OCI-LY1 (cell line): Measurements from ENCODE around the gene SGCD.

Experiments used
- H2AFZ ChIP-seq: fragments of 200-600 bp; sonication (generic), shearing (Covaris generic); 2 replicates; pipeline ENCODE4 v1.6.0; 2014; ENCODE audit warnings: antibody characterized with exemption, mild to moderate bottlenecking, low read length
- H3F3A ChIP-seq: fragments of 200-600 bp; sonication (generic), shearing (Covaris generic); 2 replicates; pipeline ENCODE4 v1.6.0; 2014; ENCODE audit warnings: mild to moderate bottlenecking, antibody characterized with exemption, low read length, moderate library complexity; ENCODE audit not compliant: insufficient read depth
- H3K27ac ChIP-seq: fragments of 200-600 bp; sonication (generic); 2 replicates; pipeline ENCODE4 v1.5.1; 2014; ENCODE audit warnings: low read length, mixed run types, mild to moderate bottlenecking, low read depth; ENCODE audit not compliant: poor library complexity, severe bottlenecking
- H3K27me3 ChIP-seq: fragments of 200-600 bp; sonication (generic); 2 replicates; pipeline ENCODE4 v1.6.0; 2014; ENCODE audit warnings: antibody characterized with exemption, mild to moderate bottlenecking, low read length, moderate library complexity; ENCODE audit not compliant: insufficient read depth
- H3K36me3 ChIP-seq: fragments of 200-600 bp; sonication (generic); 2 replicates; pipeline ENCODE4 v1.6.1; 2014; ENCODE audit warnings: mild to moderate bottlenecking, antibody characterized with exemption, low read length, moderate library complexity, mixed read lengths; ENCODE audit not compliant: insufficient read depth
- H3K4me1 ChIP-seq: fragments of 200-600 bp; sonication (generic); 2 replicates; pipeline ENCODE4 v1.5.1; 2014; ENCODE audit warnings: mild to moderate bottlenecking, low read length, moderate library complexity; ENCODE audit not compliant: insufficient read depth, severe bottlenecking
- H3K4me2 ChIP-seq: fragments of 200-600 bp; sonication (generic), shearing (Covaris generic); 2 replicates; pipeline ENCODE4 v1.6.1; 2014; ENCODE audit warnings: low read length
- H3K4me3 ChIP-seq: fragments of 200-600 bp; sonication (generic); 2 replicates; pipeline ENCODE4 v1.5.1; 2014; ENCODE audit warnings: low read length, low read depth, mild to moderate bottlenecking, mixed read lengths; ENCODE audit not compliant: poor library complexity, severe bottlenecking
- H3K79me2 ChIP-seq: fragments of 200-600 bp; shearing (Covaris generic); 2 replicates; pipeline ENCODE4 v1.6.1; 2016; ENCODE audit warnings: mixed run types, low read length, mixed read lengths; ENCODE audit not compliant: insufficient read depth
- H3K9ac ChIP-seq: fragments of 200-600 bp; sonication (generic), shearing (Covaris generic); 2 replicates; pipeline ENCODE4 v1.6.1; 2014; ENCODE audit warnings: mild to moderate bottlenecking, low read length, mixed read lengths
- H3K9me2 ChIP-seq: fragments of 200-600 bp; sonication (generic), shearing (Covaris generic); 2 replicates; pipeline ENCODE4 v1.6.1; 2014; ENCODE audit warnings: low read depth, mild to moderate bottlenecking, low read length, mixed read lengths
- H3K9me3 ChIP-seq: fragments of 200-600 bp; shearing (Covaris generic); 2 replicates; pipeline ENCODE4 v1.6.1; 2014; ENCODE audit warnings: low read length, mixed read lengths
- H4K20me1 ChIP-seq: fragments of 200-600 bp; sonication (generic), shearing (Covaris generic); 2 replicates; pipeline ENCODE4 v1.6.0; 2016; ENCODE audit warnings: mild to moderate bottlenecking, low read length; ENCODE audit not compliant: insufficient read depth
- EZH2 ChIP-seq: fragments of 200-600 bp; sonication (generic), shearing (Covaris generic); IDR thresholded peaks from 2 replicates; pipeline ENCODE4 v1.8.0; 2017; ENCODE audit warnings: borderline replicate concordance, mixed run types, mild to moderate bottlenecking, antibody characterized with exemption, low read length, moderate library complexity, mixed read lengths
- TF ChIP-seq, protein P1 (sequence below): fragments of 200-600 bp; sonication (generic), shearing (Covaris generic); IDR thresholded peaks from 2 replicates; pipeline ENCODE4 v1.5.1; 2017; ENCODE audit warnings: mild to moderate bottlenecking, antibody characterized with exemption, low read length, moderate library complexity, mixed read lengths

The SGCD gene

DNA sequence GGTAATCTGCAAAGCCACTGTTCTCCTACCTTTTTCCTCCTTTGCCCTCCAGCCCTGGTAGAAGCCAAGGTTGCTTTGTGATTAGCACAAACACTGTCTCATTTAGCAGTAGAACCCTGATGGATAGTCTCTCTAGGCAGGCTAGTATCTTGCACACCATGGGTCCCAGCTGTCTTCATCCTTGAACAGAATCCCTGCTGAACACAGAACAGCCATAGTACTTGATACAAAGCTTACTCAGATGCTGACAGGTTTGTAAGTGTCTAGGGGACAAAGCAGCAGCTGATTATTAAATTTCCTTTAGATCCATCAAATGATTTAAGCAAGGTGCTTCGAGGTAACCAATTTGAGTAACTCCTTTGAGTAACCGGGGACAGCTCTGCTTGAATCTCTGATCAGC lies 359.4 kb downstream of the SGCD start:
- Histone ChIP-seq H3K36me3 (no peaks in the 10 kb centered on the region), H2AFZ (no peak overlapping the region), H3K4me3 (no peak overlapping the region), H3K4me1 (no peaks in the 10 kb centered on the region), H3K9me3 (no peaks in the 10 kb centered on the region), H3K27me3 (no peaks in the 10 kb centered on the region), H3F3A (no peaks in the 10 kb centered on the region), H4K20me1 (no peaks in the 10 kb centered on the region), H3K9ac (no peak overlapping the region), H3K9me2 (no peaks in the 10 kb centered on the region), H3K4me2 (no peak overlapping the region), H3K27ac (no peak overlapping the region), H3K79me2 (no peaks in the 10 kb centered on the region)
- TF ChIP-seq, protein P1, sequence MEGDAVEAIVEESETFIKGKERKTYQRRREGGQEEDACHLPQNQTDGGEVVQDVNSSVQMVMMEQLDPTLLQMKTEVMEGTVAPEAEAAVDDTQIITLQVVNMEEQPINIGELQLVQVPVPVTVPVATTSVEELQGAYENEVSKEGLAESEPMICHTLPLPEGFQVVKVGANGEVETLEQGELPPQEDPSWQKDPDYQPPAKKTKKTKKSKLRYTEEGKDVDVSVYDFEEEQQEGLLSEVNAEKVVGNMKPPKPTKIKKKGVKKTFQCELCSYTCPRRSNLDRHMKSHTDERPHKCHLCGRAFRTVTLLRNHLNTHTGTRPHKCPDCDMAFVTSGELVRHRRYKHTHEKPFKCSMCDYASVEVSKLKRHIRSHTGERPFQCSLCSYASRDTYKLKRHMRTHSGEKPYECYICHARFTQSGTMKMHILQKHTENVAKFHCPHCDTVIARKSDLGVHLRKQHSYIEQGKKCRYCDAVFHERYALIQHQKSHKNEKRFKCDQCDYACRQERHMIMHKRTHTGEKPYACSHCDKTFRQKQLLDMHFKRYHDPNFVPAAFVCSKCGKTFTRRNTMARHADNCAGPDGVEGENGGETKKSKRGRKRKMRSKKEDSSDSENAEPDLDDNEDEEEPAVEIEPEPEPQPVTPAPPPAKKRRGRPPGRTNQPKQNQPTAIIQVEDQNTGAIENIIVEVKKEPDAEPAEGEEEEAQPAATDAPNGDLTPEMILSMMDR: no peak
- no peak for TF ChIP-seq EZH2

DNA sequence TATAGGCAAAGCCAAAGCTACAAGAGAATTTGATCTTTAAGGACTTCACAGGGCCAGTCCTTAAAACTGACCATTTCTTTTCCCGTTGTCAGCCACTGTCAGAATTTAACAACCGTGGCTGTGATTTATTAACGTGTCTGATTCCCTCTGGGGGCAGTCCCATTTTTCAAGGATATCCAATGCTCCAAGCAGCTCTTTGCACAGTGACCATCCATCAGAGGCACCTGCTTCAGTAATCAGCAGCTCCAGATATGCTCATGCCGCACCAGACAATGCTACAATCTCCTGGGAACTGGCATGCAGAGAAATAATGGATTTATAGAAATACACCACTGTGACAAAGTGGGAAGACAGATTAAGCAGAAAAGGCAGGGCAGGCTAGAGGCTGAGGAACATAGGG lies 359.8 kb downstream of the SGCD start:
- TF ChIP-seq, protein P1: no peak
- no peak for TF ChIP-seq EZH2
- H3K27me3 ChIP-seq: no peaks in the 10 kb centered on the region
- H2AFZ ChIP-seq: no peak overlapping the region
- no peaks in the 10 kb centered on the region for H3K4me1 ChIP-seq
- no peaks in the 10 kb centered on the region for H3F3A ChIP-seq
- H3K9ac ChIP-seq: no peak overlapping the region
- no peaks in the 10 kb centered on the region for H3K9me3 ChIP-seq
- no peaks in the 10 kb centered on the region for H4K20me1 ChIP-seq
- H3K9me2 ChIP-seq: no peaks in the 10 kb centered on the region
- H3K79me2 ChIP-seq: no peaks in the 10 kb centered on the region
- H3K27ac ChIP-seq: no peak overlapping the region
- H3K4me3 ChIP-seq: no peak overlapping the region
- no peaks in the 10 kb centered on the region for H3K36me3 ChIP-seq
- H3K4me2 ChIP-seq: no peak overlapping the region

DNA sequence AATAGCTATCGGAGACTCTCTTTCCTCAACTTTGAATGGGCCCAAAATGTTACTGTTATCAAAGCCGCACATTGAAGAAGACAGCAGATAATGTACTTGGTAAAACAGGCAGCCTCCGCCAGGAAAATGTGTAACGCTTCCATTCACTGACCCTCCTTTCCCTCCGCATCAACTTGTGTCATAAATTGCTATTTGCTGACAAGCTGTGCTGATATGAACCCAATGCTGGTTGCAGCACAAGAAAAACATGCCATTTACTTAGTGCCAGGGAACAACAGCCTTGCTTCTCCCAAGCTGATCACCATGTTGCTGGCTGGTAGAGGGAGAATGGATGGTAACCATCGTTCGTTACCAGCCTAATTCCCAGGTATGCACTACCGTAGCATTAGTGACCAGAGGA lies 360.6 kb downstream of the SGCD start:
- Histone ChIP-seq H3K9me2 (no peaks in the 10 kb centered on the region), H3K4me3 (no peak overlapping the region), H3K9me3 (no peaks in the 10 kb centered on the region), H3K79me2 (no peaks in the 10 kb centered on the region), H3K9ac (no peak overlapping the region), H3K4me1 (no peaks in the 10 kb centered on the region), H4K20me1 (no peaks in the 10 kb centered on the region), H2AFZ (no peak overlapping the region), H3K27me3 (no peaks in the 10 kb centered on the region), H3F3A (no peaks in the 10 kb centered on the region), H3K27ac (no peak overlapping the region), H3K4me2 (no peak overlapping the region), H3K36me3 (no peaks in the 10 kb centered on the region)
- TF ChIP-seq, protein P1: no peak
- TF ChIP-seq EZH2: no peak
